Cardiac muscle cell (in vitro differentiated cells and primary cell): Measurements from ENCODE around the gene LRRC32. TPM values are rescaled to one million over a fixed set of nuclear protein-coding genes. Genes with fewer than 3 reads are reported as not detected.

ENCODE experiments used
- DNase-seq, 2 donors: peaks; one replicate each; pipeline versions ENCODE4 v3.0.0 to v3.0.0-alpha.2; 2010 to 2017; ENCODE audit warnings: low read depth in 1 of 2, low spot score in 1 of 2
- H3K27ac ChIP-seq: fragments of 200-600 bp; sonication (generic); 2 replicates; pipeline ENCODE4 v1.5.1; 2016
- H3K27me3 ChIP-seq: fragments of 200-600 bp; sonication (generic); 2 replicates; pipeline ENCODE4 v1.6.0; 2016; ENCODE audit warnings: control low read depth
- H3K36me3 ChIP-seq: fragments of 200-600 bp; sonication (generic); 2 replicates; pipeline ENCODE4 v1.5.1; 2016; ENCODE audit warnings: control low read depth
- H3K4me1 ChIP-seq: fragments of 200-600 bp; sonication (generic); 2 replicates; pipeline ENCODE4 v1.8.1; 2017; ENCODE audit warnings: low read depth, mild to moderate bottlenecking, mixed run types
- H3K4me3 ChIP-seq: fragments of 200-600 bp; sonication (generic); 2 replicates; pipeline ENCODE4 v1.5.1; 2016; ENCODE audit warnings: mild to moderate bottlenecking
- H3K9me3 ChIP-seq: fragments of 200-600 bp; sonication (generic); 2 replicates; pipeline ENCODE4 v1.5.1; 2017; ENCODE audit warnings: low read depth, mild to moderate bottlenecking, control low read depth
- polyA plus RNA-seq: library from polyadenylated mRNA; unstranded; fragments of >200 nt; fragmentation: Nextera tagmentation; extraction: Ambion mirVana; gene quantifications from 2 replicates; pipeline ENCODE4 v1.2.1, GENCODE V29; 2016
- total RNA-seq: library from RNA; depleted of rRNA; stranded (reverse); fragments of >200 nt; gene quantifications from 2 replicates; pipeline ENCODE4 v1.2.3, GENCODE V29; 2016
- TF ChIP-seq, protein P1 (sequence below): IDR thresholded peaks from 2 replicates; pipeline ENCODE4 v1.5.1; 2012; ENCODE audit warnings: low read depth, mild to moderate bottlenecking, low read length

LRRC32 gene
- total and polyA plus RNA-seq, 2 experiments from 2014 or later, result 6.3 to 21.8 TPM

DNA sequence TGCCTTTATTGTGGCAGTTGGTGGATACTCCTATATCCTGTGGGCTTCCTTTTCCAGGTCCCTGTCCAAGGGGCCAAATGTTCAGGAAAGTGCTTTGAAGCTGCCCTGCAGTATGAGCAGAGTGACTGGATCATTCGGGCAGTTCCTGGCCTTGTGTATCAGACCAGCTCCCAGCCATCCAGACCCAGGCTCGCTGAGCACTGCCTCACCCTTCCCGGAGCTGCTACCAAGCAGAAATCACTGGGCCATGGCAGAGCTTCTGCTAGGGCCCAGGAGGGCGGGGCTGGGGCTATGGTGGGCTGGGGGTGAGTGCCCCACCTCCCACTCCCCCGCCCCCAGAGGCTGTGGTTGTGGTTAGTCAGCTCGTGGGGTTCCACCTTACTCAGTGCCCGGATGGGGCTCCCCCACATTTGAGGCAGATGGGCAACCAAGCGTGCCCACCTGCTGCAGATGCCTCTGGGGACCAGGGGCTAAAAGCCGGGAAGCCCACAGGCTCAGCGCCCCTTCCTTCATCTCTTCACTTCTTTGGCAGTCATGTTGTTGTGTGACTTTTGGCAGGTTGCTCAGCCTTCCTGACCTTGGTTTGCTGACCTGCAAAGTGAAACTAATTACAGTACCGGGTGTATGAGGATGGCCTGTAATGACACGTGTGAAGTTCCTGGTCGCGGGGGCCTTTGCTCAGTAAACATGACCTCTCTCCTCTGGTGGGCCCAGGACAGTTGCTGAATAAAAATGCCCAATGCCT, 2.1 kb upstream of the LRRC32 start:
- no peaks in the 10 kb centered on the region for H3K36me3 ChIP-seq
- DNase-seq, result no peak
- no peak overlapping the region for H3K4me3 ChIP-seq
- TF ChIP-seq, protein P1, sequence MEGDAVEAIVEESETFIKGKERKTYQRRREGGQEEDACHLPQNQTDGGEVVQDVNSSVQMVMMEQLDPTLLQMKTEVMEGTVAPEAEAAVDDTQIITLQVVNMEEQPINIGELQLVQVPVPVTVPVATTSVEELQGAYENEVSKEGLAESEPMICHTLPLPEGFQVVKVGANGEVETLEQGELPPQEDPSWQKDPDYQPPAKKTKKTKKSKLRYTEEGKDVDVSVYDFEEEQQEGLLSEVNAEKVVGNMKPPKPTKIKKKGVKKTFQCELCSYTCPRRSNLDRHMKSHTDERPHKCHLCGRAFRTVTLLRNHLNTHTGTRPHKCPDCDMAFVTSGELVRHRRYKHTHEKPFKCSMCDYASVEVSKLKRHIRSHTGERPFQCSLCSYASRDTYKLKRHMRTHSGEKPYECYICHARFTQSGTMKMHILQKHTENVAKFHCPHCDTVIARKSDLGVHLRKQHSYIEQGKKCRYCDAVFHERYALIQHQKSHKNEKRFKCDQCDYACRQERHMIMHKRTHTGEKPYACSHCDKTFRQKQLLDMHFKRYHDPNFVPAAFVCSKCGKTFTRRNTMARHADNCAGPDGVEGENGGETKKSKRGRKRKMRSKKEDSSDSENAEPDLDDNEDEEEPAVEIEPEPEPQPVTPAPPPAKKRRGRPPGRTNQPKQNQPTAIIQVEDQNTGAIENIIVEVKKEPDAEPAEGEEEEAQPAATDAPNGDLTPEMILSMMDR, result no peak
- H3K9me3 ChIP-seq, result no peaks in the 10 kb centered on the region
- no peak overlapping the region for H3K27ac ChIP-seq
- H3K4me1 ChIP-seq, result no peaks in the 10 kb centered on the region
- no peaks in the 10 kb centered on the region for H3K27me3 ChIP-seq

DNA sequence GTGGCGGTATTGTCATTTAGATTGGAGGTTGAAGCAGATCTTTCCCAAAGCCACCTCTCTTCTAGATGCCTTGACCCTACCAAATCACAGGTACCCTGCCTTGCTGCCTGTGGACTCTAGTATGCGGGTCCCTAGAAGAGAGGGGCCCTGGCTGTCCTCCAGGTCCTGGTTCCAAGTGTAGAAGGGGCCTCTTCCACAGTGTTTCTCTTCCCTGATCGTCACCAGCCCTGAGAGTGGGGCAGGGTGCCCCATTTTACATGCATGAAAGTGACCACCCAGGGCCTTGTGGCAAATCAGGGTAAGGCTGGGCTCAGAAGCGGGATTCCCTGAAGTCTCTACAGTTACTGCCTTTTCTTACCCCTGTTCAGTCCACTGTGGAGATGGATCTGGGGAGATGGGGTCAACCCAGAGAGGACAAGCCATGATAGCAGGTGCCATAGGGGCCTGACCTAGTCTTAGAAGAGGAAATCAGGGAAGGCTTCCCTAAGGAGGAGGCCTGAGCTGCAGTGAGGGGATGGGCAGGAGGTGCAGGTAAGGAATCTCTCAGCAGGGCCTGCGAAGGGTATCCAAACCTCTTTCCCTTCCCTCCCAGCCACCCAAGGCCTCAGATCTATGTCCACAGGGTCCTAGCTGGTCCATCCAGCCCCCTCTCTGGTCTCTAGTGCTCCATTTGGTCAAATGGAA, 1.2 kb upstream of the LRRC32 start:
- DNase-seq, result no peak
- H3K4me1 ChIP-seq, result peaks cover under 1% of the 10 kb centered on the region
- H3K36me3 ChIP-seq, result no peaks in the 10 kb centered on the region
- no peaks in the 10 kb centered on the region for H3K9me3 ChIP-seq
- no peak overlapping the region for H3K4me3 ChIP-seq
- TF ChIP-seq, protein P1, result no peak
- no peak overlapping the region for H3K27ac ChIP-seq
- H3K27me3 ChIP-seq, result no peaks in the 10 kb centered on the region

DNA sequence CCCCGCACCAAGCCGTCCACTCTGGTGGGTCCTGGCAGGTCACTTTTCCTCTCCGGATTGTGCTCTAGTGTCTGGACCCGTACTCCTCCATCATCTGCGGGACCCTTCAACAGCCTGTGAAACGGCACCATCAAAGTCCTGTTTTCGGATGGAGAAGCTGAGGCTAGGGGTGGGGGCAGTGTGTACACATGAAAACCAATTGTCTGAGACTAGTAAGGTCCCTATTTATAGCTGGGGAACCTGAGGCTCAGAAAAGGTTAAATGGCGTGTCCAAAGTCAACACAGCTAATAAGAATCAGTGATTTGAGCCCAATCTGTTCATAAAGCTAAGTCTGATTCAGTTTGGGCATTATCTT, 668 bp upstream of the LRRC32 start:
- no peaks in the 10 kb centered on the region for H3K27me3 ChIP-seq
- no peak overlapping the region for H3K27ac ChIP-seq
- H3K36me3 ChIP-seq, result no peaks in the 10 kb centered on the region
- peaks cover 6% of the 10 kb centered on the region for H3K4me1 ChIP-seq
- no peaks in the 10 kb centered on the region for H3K9me3 ChIP-seq
- TF ChIP-seq, protein P1, result no peak
- no peak for DNase-seq
- H3K4me3 ChIP-seq, result peak overlapping the region; percentile 38

DNA sequence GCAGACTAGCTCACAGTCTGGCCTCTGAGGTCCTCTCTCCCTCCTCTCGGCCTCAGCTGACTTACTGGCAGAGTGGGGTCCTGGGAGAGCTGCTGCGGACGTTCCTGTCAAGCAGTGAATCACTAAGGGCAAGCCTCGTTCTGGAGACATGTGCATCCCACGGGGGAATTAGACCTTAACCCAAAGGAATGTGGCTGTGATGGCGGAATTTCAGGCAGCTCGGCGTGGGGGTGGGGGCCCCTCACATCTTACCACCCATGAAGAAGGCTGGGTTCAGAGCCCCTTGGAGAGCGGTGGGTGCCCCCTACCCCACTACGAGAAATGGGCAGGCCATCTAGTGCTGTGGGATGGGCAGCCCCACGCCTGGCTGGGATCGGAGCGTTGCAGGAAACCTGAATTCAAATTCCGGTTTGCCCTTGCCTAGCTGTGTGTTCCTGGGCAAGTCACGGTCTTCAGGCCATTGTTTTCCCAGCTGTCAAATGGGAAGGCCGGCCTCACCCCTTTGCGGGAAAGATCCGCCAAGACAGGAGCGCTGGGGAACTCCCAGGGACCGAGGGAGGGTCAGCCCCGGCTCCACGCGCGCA, 554 bp downstream of the LRRC32 start:
- DNase-seq, result peak; percentile 43 to 90
- no peaks in the 10 kb centered on the region for H3K9me3 ChIP-seq
- peaks cover 7% of the 10 kb centered on the region for H3K4me1 ChIP-seq
- no peak overlapping the region for H3K27ac ChIP-seq
- H3K4me3 ChIP-seq, result peak overlapping the region; percentile 38
- no peaks in the 10 kb centered on the region for H3K36me3 ChIP-seq
- no peaks in the 10 kb centered on the region for H3K27me3 ChIP-seq
- TF ChIP-seq, protein P1, result no peak

DNA sequence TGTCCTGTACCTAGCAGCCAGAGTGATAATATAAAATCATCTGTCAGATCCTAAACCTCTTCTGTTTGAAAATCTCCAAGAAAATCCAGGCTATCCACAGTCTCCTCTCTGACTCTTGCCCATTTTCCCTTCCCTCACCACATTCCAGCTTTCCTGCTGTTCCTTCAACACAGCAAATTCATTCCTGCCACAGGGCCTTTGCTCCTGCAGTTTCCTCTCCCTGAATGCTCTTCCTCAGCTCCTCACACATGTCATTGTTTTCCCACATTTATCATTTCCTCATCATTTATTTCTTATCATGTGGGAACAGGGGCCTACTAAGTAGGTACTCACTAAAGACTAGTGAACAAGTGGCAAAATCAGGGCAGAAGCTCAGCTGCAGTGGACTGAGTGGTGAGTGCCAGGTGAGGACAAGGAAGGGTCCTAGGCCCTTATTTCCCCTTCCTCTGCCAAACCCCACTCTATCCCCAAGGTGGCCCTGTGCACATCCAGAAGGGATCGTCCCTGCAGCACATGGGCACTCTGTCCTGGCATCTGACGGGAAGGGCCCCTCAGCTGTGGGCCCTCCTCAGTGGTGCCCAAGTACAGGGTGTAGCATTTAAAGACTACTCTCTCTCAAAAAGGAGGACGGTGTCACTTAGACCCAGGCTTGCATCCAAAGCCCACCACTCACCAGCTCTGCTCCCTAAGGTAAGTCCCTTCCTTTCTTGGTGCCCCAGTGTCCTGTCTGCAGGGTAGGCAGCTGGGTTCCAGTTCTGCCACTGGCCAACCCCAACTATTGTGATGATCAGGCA, 2.0 kb downstream of the LRRC32 start:
- Histone ChIP-seq H3K36me3 (no peaks in the 10 kb centered on the region), H3K4me1 (peaks cover 7% of the 10 kb centered on the region), H3K9me3 (no peaks in the 10 kb centered on the region), H3K27me3 (no peaks in the 10 kb centered on the region), H3K27ac (no peak overlapping the region), H3K4me3 (no peak overlapping the region)
- TF ChIP-seq, protein P1, result no peak
- DNase-seq, result no peak
